ENCODE measurements around the gene SASH1. TPM values are rescaled to one million over a fixed set of nuclear protein-coding genes. Genes with fewer than 3 reads are reported as not detected.
A peak's percentile ranks its signal among the peaks of the same experiment; 100 is the strongest.

SASH1 gene
- total RNA-seq, 2 donors from 2014 or later, result 4.6 to 12.4 TPM

GRCh38 chr6:148295261-148295887 is 47.3 kb upstream of the SASH1 start:
- DNase-seq, result no peak
- Mint-ChIP-seq H3K9me3 (no peaks in the 10 kb centered on the region), H3K36me3 (ENCODE audit: low read depth) (no peaks in the 10 kb centered on the region), H3K4me3 (no peak overlapping the region), H3K27ac (no peak overlapping the region), H3K4me1 (peaks cover 33% of the 10 kb centered on the region), H3K27me3 (ENCODE audit: insufficient read depth) (peaks cover 2% of the 10 kb centered on the region)
- Histone ChIP-seq H3K27me3 (ENCODE audit: control insufficient read depth, insufficient read depth, low read length, poor library complexity, severe bottlenecking) (no peaks in the 10 kb centered on the region), H3K36me3 (ENCODE audit: control insufficient read depth, insufficient read depth, low read length) (no peaks in the 10 kb centered on the region), H3K4me1 (ENCODE audit: control insufficient read depth, insufficient read depth, low read length) (no peaks in the 10 kb centered on the region), H3K27ac (ENCODE audit: low read depth, low read length) (no peak overlapping the region), H3K4me3 (ENCODE audit: low read length) (no peak overlapping the region), H3K9me3 (ENCODE audit: control insufficient read depth, low read length) (no peaks in the 10 kb centered on the region), H3K9ac (ENCODE audit: extremely low read depth, low read length, poor library complexity, severe bottlenecking) (no peak overlapping the region)
- no peak for TF ChIP-seq CTCF (conservative IDR thresholded peaks at IDR 0.05)
- WGBS, 2 experiments (ENCODE audit: insufficient coverage in 1 of 2, insufficient read length in 1 of 2), result 82 to 84% methylated on average over 6 to 7 of the region's 7 CpGs

- Mint-ChIP-seq H3K4me1 (peaks cover 29% of the 10 kb centered on the region), H3K27ac (no peak overlapping the region), H3K4me3 (no peak overlapping the region), H3K9me3 (no peaks in the 10 kb centered on the region), H3K27me3 (ENCODE audit: insufficient read depth) (peaks cover 2% of the 10 kb centered on the region), H3K36me3 (ENCODE audit: low read depth) (no peaks in the 10 kb centered on the region)
- H3K36me3 ChIP-seq (ENCODE audit: control insufficient read depth, insufficient read depth, low read length), result no peaks in the 10 kb centered on the region
- H3K4me1 ChIP-seq (ENCODE audit: control insufficient read depth, insufficient read depth, low read length), result no peaks in the 10 kb centered on the region
- H3K27me3 ChIP-seq (ENCODE audit: control insufficient read depth, insufficient read depth, low read length, poor library complexity, severe bottlenecking), result no peaks in the 10 kb centered on the region
- DNase-seq, result no peak
- no peak for TF ChIP-seq CTCF (conservative IDR thresholded peaks at IDR 0.05)
- no peak overlapping the region for H3K4me3 ChIP-seq (ENCODE audit: low read length)
- peak overlapping the region; percentile 26 for H3K27ac ChIP-seq (ENCODE audit: low read depth, low read length)
- no peaks in the 10 kb centered on the region for H3K9me3 ChIP-seq (ENCODE audit: control insufficient read depth, low read length)
- H3K9ac ChIP-seq (ENCODE audit: extremely low read depth, low read length, poor library complexity, severe bottlenecking), result no peak overlapping the region
- WGBS, 2 experiments (ENCODE audit: insufficient coverage in 1 of 2, insufficient read length in 1 of 2), result 44 to 58% methylated on average over 1 of the region's 1 CpG
Observed at GRCh38 chr6:148296771-148297170, 45.9 kb upstream of the SASH1 start.

- H3K27ac ChIP-seq (ENCODE audit: low read depth, low read length), result no peak overlapping the region
- H3K9me3 ChIP-seq (ENCODE audit: control insufficient read depth, low read length), result no peaks in the 10 kb centered on the region
- no peak overlapping the region for H3K4me3 ChIP-seq (ENCODE audit: low read length)
- TF ChIP-seq CTCF (conservative IDR thresholded peaks at IDR 0.05), result no peak
- H3K4me1 ChIP-seq (ENCODE audit: control insufficient read depth, insufficient read depth, low read length), result no peaks in the 10 kb centered on the region
- no peaks in the 10 kb centered on the region for H3K27me3 ChIP-seq (ENCODE audit: control insufficient read depth, insufficient read depth, low read length, poor library complexity, severe bottlenecking)
- H3K36me3 ChIP-seq (ENCODE audit: control insufficient read depth, insufficient read depth, low read length), result no peaks in the 10 kb centered on the region
- peaks cover 22% of the 10 kb centered on the region for H3K4me1 Mint-ChIP-seq
- no peak for DNase-seq
- no peak overlapping the region for H3K9ac ChIP-seq (ENCODE audit: extremely low read depth, low read length, poor library complexity, severe bottlenecking)
- no peaks in the 10 kb centered on the region for H3K27me3 Mint-ChIP-seq (ENCODE audit: insufficient read depth)
- no peak overlapping the region for H3K27ac Mint-ChIP-seq
- H3K4me3 Mint-ChIP-seq, result no peak overlapping the region
- no peaks in the 10 kb centered on the region for H3K9me3 Mint-ChIP-seq
- H3K36me3 Mint-ChIP-seq (ENCODE audit: low read depth), result no peaks in the 10 kb centered on the region
Observed at GRCh38 chr6:148298683-148299082, 44.0 kb upstream of the SASH1 start.
